Fibroblast of gingiva (primary cell): Measurements from ENCODE around the gene MCAT.
A peak's percentile ranks its signal among the peaks of the same experiment; 100 is the strongest.

ENCODE experiments used
- DNase-seq: peaks from one replicate; pipeline ENCODE4 v3.0.0-alpha.2; 2011; ENCODE audit warnings: low read depth

The MCAT gene

DNA sequence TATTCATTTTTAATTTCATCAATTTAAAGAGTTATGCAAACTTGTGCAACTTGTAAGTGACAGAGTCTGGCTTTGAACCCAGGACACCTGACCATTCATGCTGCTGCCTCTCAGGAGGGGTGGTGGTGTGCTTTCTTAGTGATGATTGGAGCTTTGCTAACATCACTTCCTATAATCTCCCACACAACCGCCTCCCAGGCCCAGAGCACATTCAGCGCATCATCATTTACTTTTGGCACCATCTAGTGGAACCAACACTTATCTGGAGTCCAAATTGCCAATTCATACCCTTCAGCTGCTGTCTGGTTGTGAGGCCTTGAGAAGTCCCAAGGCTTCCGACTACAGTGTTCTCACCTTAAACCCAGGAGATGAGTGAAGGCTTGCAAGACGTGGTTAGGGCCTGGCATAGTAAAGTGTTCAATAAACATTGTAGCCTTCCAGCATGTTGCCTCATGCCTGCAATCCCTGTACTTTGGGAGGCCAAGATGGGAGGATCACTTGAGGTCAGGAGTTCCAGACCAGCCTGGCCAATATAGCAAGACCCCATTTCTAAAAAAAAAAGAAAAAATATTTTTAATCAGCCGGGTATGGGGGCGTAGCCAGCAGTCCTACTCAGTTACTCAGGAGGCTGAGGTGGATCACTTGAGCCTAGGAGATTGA is 52.9 kb downstream of the MCAT start:
- DNase-seq = peak; percentile 86

DNA sequence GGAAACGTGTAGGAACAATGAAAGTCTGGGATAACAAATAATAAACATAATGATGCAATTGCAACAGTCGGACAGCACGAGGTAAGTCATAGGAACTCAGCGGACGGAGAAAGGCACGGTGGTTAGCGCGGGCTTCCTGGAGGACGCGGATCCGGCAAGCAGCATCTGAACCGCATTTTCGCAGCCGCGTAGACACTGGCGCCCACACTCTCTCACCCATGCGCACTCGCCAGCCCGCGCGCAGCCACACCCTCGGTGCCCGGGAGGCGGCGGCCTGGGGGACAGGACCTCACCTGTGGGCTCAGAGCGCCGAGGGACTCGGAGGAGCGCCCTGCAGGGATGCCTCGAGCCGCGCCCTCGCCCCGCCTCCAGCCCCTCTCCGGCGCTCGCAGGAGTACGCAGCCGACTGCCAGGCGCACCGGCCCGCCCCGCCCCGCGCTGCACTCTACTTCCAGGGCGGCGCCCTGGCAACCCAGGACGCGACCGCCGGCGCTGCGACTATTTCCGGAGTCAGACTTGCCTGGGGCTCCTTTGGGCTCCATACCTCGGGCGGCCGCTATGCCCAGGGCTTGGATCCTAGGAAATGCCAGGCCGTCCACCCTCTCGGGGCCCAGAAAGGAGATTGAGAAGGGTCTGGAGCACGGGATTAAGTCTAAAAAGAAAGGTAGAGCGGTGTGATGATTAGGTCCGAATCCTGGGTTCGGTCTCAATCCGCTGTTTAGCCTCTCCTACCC is 54.0 kb downstream of the MCAT start, which contains the start of gene TTLL1:
Gene TTLL1, minus strand, starts transcription at position 408 of the 734 bp plus-strand sequence. CDS start 13,805 bp downstream, outside the sequence.
- peak; percentile 81 for DNase-seq

DNA sequence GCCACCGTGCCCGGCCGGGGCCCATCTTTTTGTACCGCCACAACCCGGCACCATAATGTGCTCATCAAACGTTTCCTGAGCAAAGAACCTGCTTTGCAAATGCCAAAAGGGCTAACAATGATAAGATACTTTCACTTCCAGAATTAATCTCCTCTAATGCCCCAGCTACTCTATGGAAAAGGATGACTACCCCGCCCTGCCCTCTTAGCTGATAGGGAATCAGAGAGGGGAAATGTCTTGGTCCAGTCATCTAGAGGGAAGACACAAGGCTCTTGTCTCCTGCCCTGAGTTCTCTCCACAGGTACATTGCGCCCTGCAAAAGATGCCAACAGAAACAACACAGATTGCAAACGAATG is 54.6 kb downstream of the MCAT start:
- DNase-seq = no peak

DNA sequence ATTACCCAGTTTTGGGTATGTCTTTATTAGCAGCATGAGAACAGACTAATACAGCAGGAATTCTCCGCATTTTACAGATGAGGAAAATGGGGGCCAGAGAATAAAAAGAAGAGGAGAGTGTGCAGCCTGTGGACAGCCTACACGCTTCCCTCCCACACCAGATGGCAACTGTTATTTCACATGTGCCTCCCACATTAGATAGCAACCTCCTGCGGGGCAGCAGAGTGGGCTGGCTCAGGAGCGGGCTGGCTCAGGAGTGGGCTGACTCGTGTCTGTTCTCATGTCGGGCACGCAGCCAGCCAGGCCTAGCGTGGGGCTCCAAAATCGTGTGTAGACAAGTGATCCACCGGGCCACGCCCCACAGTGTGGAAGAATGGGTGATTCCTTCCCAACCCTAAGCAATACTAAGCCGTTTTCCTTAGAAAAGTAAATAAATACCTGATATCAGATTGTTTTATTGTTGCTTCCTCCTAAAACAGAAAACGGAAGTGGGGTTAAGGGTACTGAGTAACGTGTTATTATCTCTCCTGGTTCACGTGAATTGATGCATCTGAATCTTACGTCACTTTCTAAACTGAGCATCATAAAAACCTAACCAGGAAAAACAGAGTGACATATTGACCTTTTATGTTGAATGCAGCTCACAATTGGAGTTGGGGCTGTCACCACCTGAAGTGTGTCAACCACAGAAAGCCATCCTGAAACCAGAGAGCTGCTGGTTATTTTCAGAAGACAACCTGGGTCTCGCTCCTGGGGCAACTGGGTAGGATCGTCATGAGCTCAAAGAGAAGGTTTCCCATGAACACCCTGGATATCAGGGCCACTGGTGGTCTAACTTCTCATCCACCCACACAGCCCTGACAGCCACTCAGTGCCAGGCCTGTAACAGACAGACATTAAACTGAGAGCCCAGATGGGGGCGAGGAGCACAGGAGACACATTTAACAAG is 57.3 kb downstream of the MCAT start:
- DNase-seq = no peak
